Measurements from ENCODE around the gene SARDH.
"Not testable (repeated sequence)": the region's sequence is repeated elsewhere in the genome, so short reads cannot be mapped to it uniquely, and the experiment has no call there.

The SARDH gene

DNA sequence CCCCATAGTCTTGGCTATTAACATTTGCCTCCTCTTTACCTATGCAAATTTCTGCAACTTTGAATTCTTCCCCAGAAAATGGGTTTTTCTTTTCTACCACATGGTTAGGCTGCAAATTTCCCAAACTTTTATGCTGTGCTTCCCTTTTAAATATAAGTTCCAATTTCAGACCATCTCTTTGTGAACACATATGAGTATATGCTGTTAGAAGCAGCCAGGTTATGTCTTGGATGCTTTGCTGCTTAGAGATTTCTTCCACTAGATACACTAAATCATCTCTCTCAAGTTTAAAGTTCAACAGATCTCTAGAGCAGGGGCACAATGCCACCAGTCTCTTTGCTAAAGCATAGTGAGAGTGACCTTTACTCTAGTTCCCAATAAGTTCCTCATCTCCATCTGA is 112.1 kb downstream of the SARDH start:
- H3K9ac ChIP-seq (ENCODE audit: low read length); H3K4me1 ChIP-seq (ENCODE audit: insufficient read depth, low read length); H3K27ac ChIP-seq (ENCODE audit: low read depth, low read length); H3K9me3 ChIP-seq (ENCODE audit: low read length); H3K27me3 ChIP-seq (ENCODE audit: control insufficient read depth in 1 of 2, insufficient read depth in 2 of 2, low read length in 2 of 2); H3K36me3 ChIP-seq (ENCODE audit: insufficient read depth, low read length); H3K4me3 ChIP-seq (ENCODE audit: low read depth in 1 of 2, low read length in 2 of 2): not testable (repeated sequence)

GRCh38 chr9:133622555-133622954 is 115.6 kb downstream of the SARDH start:
- Histone ChIP-seq H3K36me3 (ENCODE audit: insufficient read depth, low read length) (no peaks in the 10 kb centered on the region), H3K9me3 (ENCODE audit: low read length) (no peaks in the 10 kb centered on the region), H3K4me1 (ENCODE audit: insufficient read depth, low read length) (no peaks in the 10 kb centered on the region), H3K9ac (ENCODE audit: low read length) (no peak overlapping the region), H3K27me3 (ENCODE audit: control insufficient read depth in 1 of 2, insufficient read depth in 2 of 2, low read length in 2 of 2) (peaks cover 4 to 5% of the 10 kb centered on the region in 2 donors), H3K4me3 (ENCODE audit: low read depth in 1 of 2, low read length in 2 of 2) (no peak overlapping the region), H3K27ac (ENCODE audit: low read depth, low read length) (no peak overlapping the region)

DNA sequence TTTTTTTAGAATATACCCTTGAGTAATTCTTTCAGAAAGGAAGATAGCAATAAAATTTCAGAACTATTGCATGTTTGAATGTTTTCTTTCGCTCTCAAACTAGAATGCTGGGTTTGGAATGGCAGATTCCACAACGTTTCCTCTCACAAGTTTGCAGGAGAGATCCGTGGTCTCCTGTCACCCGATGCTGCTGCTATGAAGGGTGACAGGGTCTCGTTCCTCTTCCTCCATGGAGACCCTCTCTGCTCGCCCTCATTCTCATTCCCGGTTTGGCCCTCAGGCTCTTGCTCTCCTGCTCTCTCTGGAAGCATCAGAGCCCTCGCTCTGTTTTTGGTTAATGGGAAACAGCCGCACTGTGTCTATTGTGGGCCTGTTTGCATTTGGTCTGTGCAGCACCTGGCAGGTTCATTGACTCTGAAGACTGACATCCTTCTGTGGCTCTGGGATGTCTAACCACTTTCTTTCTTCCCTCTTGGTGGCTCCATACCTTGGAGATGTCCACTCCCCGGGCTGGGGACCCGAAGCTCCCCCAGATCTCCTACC is 116.4 kb downstream of the SARDH start:
- H3K9ac ChIP-seq (ENCODE audit: low read length): no peak overlapping the region

DNA sequence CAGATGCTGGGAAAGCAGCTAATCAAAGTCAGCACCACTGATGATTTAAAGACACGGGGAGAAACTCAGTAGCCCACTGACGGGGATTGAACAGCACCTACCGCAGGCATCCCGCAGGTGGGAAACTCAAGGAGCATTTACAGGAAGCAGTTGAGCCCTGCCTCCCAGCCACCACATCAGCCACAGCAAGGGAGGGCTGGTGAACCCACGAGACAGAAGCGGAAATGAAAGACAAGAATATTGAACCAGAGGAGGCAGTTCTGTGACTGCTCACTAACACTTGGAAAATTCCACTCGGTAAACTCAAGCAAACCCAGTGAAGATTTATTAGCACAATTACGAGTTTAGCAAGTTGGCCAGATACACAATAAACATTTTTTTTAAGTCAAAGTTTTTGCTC is 118.4 kb downstream of the SARDH start:
- no peaks in the 10 kb centered on the region for H3K4me1 ChIP-seq (ENCODE audit: insufficient read depth, low read length)
- H3K27ac ChIP-seq (ENCODE audit: low read depth, low read length): no peak overlapping the region
- H3K9me3 ChIP-seq (ENCODE audit: low read length): no peaks in the 10 kb centered on the region
- H3K9ac ChIP-seq (ENCODE audit: low read length): no peak overlapping the region
- H3K36me3 ChIP-seq (ENCODE audit: insufficient read depth, low read length): no peaks in the 10 kb centered on the region
- H3K4me3 ChIP-seq (ENCODE audit: low read depth in 1 of 2, low read length in 2 of 2): no peak overlapping the region
- H3K27me3 ChIP-seq (ENCODE audit: control insufficient read depth in 1 of 2, insufficient read depth in 2 of 2, low read length in 2 of 2): peaks cover 4 to 5% of the 10 kb centered on the region in 2 donors

More for the DNA sequence above, 116.4 kb downstream of the SARDH start:
- Histone ChIP-seq H3K4me3 (ENCODE audit: low read depth in 1 of 2, low read length in 2 of 2) (no peak overlapping the region), H3K27ac (ENCODE audit: low read depth, low read length) (no peak overlapping the region), H3K4me1 (ENCODE audit: insufficient read depth, low read length) (no peaks in the 10 kb centered on the region), H3K36me3 (ENCODE audit: insufficient read depth, low read length) (no peaks in the 10 kb centered on the region), H3K9me3 (ENCODE audit: low read length) (no peaks in the 10 kb centered on the region), H3K27me3 (ENCODE audit: control insufficient read depth in 1 of 2, insufficient read depth in 2 of 2, low read length in 2 of 2) (peaks cover 4 to 5% of the 10 kb centered on the region in 2 donors)

- Histone ChIP-seq H3K9ac (ENCODE audit: low read length) (no peak overlapping the region), H3K27me3 (ENCODE audit: control insufficient read depth in 1 of 2, insufficient read depth in 2 of 2, low read length in 2 of 2) (peaks cover 4 to 5% of the 10 kb centered on the region in 2 donors), H3K36me3 (ENCODE audit: insufficient read depth, low read length) (no peaks in the 10 kb centered on the region), H3K4me3 (ENCODE audit: low read depth in 1 of 2, low read length in 2 of 2) (no peak overlapping the region), H3K9me3 (ENCODE audit: low read length) (no peaks in the 10 kb centered on the region), H3K4me1 (ENCODE audit: insufficient read depth, low read length) (no peaks in the 10 kb centered on the region), H3K27ac (ENCODE audit: low read depth, low read length) (no peak overlapping the region)
These were observed 119.4 kb downstream of the SARDH start for GRCh38 chr9:133618726-133619125.

DNA sequence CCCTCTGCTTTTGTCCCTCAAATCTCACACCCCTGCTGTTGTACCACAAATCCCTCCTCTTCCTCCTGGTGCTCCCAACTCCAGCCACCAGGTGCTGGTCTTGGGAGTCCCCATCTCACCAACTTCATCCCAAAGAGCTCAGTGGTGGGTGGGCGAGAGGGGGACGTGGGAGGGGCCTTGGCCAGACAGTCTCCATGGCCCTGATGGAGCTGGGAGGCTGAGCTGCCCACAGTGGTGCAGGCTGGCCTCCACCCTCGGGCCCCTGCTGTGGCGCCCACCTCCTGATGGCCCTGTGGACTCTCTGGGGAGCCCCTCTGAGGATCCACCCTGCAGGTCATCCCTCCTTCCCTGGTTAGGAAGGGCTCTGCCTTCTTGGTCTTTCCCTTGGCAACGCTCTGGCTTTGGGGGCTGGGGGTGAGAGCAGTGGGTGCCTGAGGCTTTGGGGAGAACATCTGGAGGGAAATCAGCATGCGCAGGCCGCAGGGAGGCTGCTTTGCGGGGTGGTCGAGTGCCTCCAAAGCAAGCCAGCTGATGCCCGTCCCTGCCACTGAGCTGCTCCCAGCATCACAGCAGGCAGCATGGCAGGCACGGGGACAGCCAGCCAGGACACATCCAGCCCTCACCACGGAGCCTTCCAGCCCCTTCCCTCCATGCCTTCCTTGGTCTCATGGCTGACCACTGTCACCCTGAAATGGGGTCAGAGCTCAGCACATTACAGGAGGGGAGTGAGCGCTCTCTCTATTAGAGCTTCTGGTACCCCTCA is 121.3 kb downstream of the SARDH start:
- Histone ChIP-seq H3K36me3 (ENCODE audit: insufficient read depth, low read length) (no peaks in the 10 kb centered on the region), H3K9ac (ENCODE audit: low read length) (no peak overlapping the region), H3K27ac (ENCODE audit: low read depth, low read length) (no peak overlapping the region), H3K4me1 (ENCODE audit: insufficient read depth, low read length) (no peaks in the 10 kb centered on the region), H3K9me3 (ENCODE audit: low read length) (no peaks in the 10 kb centered on the region), H3K4me3 (ENCODE audit: low read depth in 1 of 2, low read length in 2 of 2) (no peak overlapping the region), H3K27me3 (ENCODE audit: control insufficient read depth in 1 of 2, insufficient read depth in 2 of 2, low read length in 2 of 2) (peaks cover 4 to 5% of the 10 kb centered on the region in 2 donors)

DNA sequence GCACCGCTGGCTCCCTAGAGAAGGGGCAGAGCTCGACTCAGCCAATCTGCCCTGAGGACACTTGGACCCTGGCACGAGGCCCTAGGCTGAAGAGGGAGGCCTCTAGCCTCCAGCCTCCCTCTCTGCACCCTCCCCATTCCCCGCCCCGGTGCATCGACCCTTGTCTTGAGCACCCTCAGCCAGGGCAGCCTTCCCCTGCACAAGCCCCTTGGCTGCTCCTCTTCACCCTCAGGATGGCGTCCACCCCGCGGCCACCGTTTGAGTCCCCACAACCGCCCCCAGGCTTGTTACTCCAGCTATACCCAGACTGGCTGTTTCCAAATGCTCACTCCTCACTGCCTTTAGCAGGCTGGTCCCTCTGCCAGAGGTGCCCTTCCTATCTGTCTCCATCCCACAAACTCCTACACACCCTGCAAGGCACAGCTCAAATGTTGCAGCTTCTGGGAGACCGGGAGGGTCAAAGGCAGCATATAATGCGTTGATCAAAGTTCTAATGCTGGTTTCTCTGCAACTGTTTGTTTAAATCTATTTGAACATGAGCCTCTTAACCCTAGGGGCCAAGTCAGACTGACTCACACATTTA is 122.5 kb downstream of the SARDH start:
- H3K4me1 ChIP-seq (ENCODE audit: insufficient read depth, low read length): no peaks in the 10 kb centered on the region
- H3K36me3 ChIP-seq (ENCODE audit: insufficient read depth, low read length): no peaks in the 10 kb centered on the region
- no peaks in the 10 kb centered on the region for H3K9me3 ChIP-seq (ENCODE audit: low read length)
- no peak overlapping the region for H3K4me3 ChIP-seq (ENCODE audit: low read depth in 1 of 2, low read length in 2 of 2)
- H3K27ac ChIP-seq (ENCODE audit: low read depth, low read length): no peak overlapping the region
- H3K9ac ChIP-seq (ENCODE audit: low read length): no peak overlapping the region
- H3K27me3 ChIP-seq (ENCODE audit: control insufficient read depth in 1 of 2, insufficient read depth in 2 of 2, low read length in 2 of 2): peaks cover 9 to 11% of the 10 kb centered on the region in 2 donors

- H3K4me3 ChIP-seq (ENCODE audit: low read depth in 1 of 2, low read length in 2 of 2): no peak overlapping the region
- no peak overlapping the region for H3K9ac ChIP-seq (ENCODE audit: low read length)
- H3K27ac ChIP-seq (ENCODE audit: low read depth, low read length): no peak overlapping the region
- H3K27me3 ChIP-seq (ENCODE audit: control insufficient read depth in 1 of 2, insufficient read depth in 2 of 2, low read length in 2 of 2): peaks cover 9 to 15% of the 10 kb centered on the region in 2 donors
- H3K36me3 ChIP-seq (ENCODE audit: insufficient read depth, low read length): no peaks in the 10 kb centered on the region
- no peaks in the 10 kb centered on the region for H3K9me3 ChIP-seq (ENCODE audit: low read length)
- H3K4me1 ChIP-seq (ENCODE audit: insufficient read depth, low read length): no peaks in the 10 kb centered on the region
These were observed 123.0 kb downstream of the SARDH start for GRCh38 chr9:133615186-133615585.

GRCh38 chr9:133614678-133615077 is 123.5 kb downstream of the SARDH start:
- H3K4me3 ChIP-seq (ENCODE audit: low read depth in 1 of 2, low read length in 2 of 2): no peak overlapping the region

GRCh38 chr9:133614056-133614455 is 124.1 kb downstream of the SARDH start:
- Histone ChIP-seq H3K4me1 (ENCODE audit: insufficient read depth, low read length) (no peaks in the 10 kb centered on the region), H3K9ac (ENCODE audit: low read length) (no peak overlapping the region), H3K27ac (ENCODE audit: low read depth, low read length) (no peak overlapping the region), H3K27me3 (ENCODE audit: control insufficient read depth in 1 of 2, insufficient read depth in 2 of 2, low read length in 2 of 2) (peaks cover 14 to 22% of the 10 kb centered on the region in 2 donors), H3K36me3 (ENCODE audit: insufficient read depth, low read length) (no peaks in the 10 kb centered on the region), H3K9me3 (ENCODE audit: low read length) (no peaks in the 10 kb centered on the region), H3K4me3 (ENCODE audit: low read depth in 1 of 2, low read length in 2 of 2) (no peak overlapping the region)

More at GRCh38 chr9:133614678-133615077, 123.5 kb downstream of the SARDH start:
- Histone ChIP-seq H3K27ac (ENCODE audit: low read depth, low read length) (no peak overlapping the region), H3K27me3 (ENCODE audit: control insufficient read depth in 1 of 2, insufficient read depth in 2 of 2, low read length in 2 of 2) (peaks cover 13 to 19% of the 10 kb centered on the region in 2 donors), H3K4me1 (ENCODE audit: insufficient read depth, low read length) (no peaks in the 10 kb centered on the region), H3K36me3 (ENCODE audit: insufficient read depth, low read length) (no peaks in the 10 kb centered on the region), H3K9ac (ENCODE audit: low read length) (no peak overlapping the region), H3K9me3 (ENCODE audit: low read length) (no peaks in the 10 kb centered on the region)
